Measurements from ENCODE around the gene STOML1. TPM values are rescaled to one million over a fixed set of nuclear protein-coding genes. Genes with fewer than 3 reads are reported as not detected.
A peak's percentile ranks its signal among the peaks of the same experiment; 100 is the strongest.

The STOML1 gene
- total RNA-seq, 3 donors from 2014 or later, result 11.5 to 13.4 (median 12.4) TPM

DNA sequence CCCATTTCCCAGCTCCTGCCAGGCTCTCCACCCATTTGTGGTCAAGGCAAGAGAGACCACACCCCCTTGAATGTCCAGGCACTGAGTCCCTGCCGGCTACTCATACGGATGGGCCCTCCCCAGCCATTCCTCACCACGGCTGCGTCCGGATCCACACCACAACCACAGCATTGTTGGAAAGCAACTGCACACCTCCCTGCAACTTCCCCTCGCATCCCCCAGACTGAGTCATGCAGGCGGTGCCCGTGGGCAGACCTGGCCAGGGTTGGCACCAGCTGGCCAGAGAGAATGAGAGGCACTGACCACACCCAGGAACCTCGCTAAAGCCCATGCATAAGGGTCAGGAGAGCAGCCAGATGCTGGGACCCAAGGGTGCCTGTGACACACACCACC lies 35.4 kb downstream of the STOML1 start:
- Histone ChIP-seq H3K36me3 (ENCODE audit: low read depth) (no peaks in the 10 kb centered on the region), H3K9me3 (no peaks in the 10 kb centered on the region), H3K4me3 (no peak overlapping the region), H3K4me1 (ENCODE audit: low read depth) (peaks cover 5% of the 10 kb centered on the region)
- ATAC-seq (peak; percentile 30), DNase-seq (no peak)
- intact Hi-C loops (cut with DNase I, micrococcal nuclease), result no loop called here
- TF ChIP-seq, protein P1, sequence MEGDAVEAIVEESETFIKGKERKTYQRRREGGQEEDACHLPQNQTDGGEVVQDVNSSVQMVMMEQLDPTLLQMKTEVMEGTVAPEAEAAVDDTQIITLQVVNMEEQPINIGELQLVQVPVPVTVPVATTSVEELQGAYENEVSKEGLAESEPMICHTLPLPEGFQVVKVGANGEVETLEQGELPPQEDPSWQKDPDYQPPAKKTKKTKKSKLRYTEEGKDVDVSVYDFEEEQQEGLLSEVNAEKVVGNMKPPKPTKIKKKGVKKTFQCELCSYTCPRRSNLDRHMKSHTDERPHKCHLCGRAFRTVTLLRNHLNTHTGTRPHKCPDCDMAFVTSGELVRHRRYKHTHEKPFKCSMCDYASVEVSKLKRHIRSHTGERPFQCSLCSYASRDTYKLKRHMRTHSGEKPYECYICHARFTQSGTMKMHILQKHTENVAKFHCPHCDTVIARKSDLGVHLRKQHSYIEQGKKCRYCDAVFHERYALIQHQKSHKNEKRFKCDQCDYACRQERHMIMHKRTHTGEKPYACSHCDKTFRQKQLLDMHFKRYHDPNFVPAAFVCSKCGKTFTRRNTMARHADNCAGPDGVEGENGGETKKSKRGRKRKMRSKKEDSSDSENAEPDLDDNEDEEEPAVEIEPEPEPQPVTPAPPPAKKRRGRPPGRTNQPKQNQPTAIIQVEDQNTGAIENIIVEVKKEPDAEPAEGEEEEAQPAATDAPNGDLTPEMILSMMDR (IDR thresholded peaks at IDR 0.05), result no peak

DNA sequence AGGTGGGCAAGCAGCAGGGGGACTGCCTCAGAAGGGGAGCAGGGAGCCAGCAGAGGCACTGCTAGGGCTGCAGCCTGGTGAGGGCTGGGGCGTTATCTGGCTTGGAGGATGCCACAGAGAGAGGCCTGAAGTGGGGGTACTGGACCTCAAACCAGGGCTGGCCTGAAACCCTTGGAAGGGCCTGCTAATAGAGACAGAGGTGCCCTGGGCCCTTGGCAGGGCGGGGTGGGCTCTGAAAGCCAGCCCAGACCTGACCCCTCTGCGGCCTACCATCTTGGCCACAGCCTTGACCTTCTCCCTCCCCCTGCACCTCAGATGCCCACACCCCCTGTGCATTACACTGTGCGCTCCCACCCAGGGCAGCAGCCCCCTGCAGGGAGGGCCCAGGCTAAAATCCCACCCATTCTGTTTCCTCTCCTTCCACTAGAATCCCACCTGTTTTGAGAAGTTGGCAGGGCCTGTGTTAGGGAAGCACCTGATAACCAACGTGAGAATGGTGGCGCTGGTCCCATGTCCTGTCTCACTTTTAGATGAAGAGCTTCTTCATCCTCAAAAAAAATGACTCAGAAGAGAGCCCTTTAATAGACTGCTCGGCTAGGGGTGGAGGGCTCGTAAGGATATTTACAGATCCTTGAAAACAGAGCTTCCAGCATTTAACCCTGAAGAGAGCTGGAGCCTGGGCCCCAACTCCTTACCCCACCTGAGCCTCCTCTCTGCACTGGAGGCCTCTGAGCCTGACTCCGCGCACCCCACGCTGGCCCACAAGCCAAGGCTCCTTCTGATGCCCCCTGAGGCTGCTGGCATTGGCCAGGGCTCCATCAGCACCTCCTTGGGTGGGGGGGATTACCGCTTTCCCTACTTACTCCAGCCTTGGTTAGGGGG lies 36.0 kb downstream of the STOML1 start:
- TF ChIP-seq, protein P1 (IDR thresholded peaks at IDR 0.05), result no peak
- H3K4me3 ChIP-seq, result no peak overlapping the region
- peaks cover 11% of the 10 kb centered on the region for H3K4me1 ChIP-seq (ENCODE audit: low read depth)
- no peaks in the 10 kb centered on the region for H3K9me3 ChIP-seq
- intact Hi-C loops (cut with DNase I, micrococcal nuclease), result no loop called here
- DNase-seq (no peak), ATAC-seq (no peak)
- no peaks in the 10 kb centered on the region for H3K36me3 ChIP-seq (ENCODE audit: low read depth)

DNA sequence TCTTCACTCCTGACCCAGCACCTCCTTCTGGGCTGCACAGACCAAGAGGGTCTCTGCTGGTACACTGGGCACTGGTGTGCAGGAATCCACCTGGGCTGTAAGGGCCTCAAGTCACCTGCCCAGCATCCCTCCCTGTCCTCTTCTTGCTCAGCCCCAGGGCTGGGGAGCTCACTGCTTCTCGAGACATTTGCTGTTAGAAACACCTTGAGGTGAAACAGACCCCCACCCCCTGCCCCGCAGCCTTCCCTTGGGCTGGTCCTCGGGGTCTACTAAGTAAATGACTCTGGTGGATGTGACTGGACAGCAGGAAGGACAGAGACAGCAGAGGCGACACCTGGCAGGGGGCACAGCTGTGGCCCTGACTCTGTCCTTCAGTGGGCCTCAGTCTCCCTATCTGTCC lies 36.8 kb downstream of the STOML1 start:
- Histone ChIP-seq H3K4me3 (no peak overlapping the region), H3K9me3 (no peaks in the 10 kb centered on the region), H3K4me1 (ENCODE audit: low read depth) (peaks cover 15% of the 10 kb centered on the region), H3K36me3 (ENCODE audit: low read depth) (no peaks in the 10 kb centered on the region)
- ATAC-seq (no peak), DNase-seq (no peak)
- TF ChIP-seq, protein P1 (IDR thresholded peaks at IDR 0.05), result no peak
- intact Hi-C loops (cut with DNase I, micrococcal nuclease), result no loop called here

DNA sequence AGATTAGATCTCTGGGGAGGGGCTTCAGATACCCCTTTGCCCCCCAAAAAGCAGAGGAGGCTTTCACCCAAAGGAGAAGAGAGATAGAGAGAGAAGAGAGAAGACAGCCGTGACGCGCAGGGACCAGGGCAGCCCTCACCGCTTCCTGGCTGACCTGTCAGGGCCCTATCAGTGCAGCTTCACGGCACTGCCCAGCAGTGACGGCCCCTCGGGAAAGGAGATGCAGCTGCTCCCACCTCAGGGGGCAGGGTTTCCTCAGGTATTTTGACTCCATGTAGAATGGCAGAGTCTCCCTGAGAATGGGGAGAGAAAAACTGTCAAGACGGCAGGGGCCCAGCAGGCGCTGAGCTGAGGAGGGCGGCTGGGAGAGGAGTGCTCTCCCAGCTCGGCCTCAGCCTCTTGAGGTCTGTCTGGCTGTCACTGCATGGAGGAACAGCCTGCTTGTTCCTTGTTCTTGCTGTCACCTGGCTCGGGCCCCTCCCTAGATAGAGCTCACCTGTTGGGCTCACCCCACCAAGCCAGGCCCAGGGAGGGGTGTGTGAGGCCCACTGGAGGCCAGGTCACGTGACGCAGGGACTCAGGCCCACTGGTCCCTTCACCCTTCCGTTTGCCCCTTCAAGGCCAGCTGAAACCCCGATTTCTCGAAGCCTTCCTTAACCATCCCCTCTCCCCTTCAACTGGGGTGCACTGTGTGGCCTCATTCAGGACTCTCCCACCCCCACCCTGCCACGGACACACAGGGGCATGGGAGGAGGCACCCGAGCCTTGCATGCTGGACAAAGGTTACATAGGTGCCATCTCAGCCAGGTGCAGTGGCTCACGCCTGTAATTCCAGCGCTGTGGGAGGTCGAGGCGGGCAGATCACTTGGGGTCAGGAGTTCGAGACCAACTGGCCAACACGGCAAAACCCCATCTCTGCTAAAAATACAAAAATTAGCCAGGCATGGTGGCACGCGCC lies 37.6 kb downstream of the STOML1 start:
- ATAC-seq, result no peak
- H3K9me3 ChIP-seq, result no peaks in the 10 kb centered on the region
- TF ChIP-seq, protein P1 (IDR thresholded peaks at IDR 0.05), result no peak
- no peak overlapping the region for H3K4me3 ChIP-seq
- no peaks in the 10 kb centered on the region for H3K36me3 ChIP-seq (ENCODE audit: low read depth)
- intact Hi-C loops (cut with DNase I, micrococcal nuclease), result no loop called here
- DNase-seq, result no peak
- H3K4me1 ChIP-seq (ENCODE audit: low read depth), result peaks cover 15% of the 10 kb centered on the region

DNA sequence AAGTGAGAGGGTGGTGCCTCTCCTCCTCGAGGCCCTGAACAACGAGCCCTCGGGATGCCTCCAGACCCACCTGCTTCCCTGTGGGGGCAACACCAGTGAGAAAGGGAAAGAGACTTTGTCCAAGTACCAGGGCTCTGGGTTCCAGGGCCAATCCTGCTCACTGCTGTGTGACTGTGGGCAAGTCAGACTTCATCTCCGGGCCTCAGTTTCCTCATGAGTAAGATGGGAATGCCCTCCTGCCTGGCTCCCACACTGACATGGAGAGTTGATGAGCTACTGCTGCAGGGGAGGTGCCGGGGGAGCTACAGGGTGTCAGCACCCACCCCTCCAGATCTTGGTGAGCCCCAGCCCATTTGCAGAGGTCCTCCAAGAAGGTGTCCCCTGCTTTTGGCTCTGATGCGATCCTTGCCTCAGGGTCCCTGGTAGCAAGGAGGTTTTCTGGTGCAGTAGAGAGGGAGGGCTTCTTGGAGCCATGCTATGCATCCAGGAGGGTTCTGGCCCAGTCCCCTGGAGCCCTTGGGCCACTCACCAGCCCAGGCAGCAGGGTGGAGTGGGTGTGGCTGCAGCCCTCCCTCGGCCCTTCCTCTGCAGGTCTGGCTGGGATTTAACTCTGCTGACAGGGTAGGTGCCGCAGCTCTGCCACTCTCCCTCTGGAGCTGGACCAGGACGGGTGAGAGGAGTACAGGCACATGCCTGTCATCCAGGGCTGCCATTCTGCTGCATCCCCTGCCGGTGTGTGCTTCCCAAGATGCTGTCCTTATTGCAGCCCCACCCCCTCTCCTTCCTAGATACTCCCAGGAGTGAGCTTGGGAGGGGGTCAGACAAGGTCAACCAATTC lies 39.0 kb downstream of the STOML1 start:
- no peak overlapping the region for H3K4me3 ChIP-seq
- intact Hi-C loops (cut with DNase I, micrococcal nuclease), result no loop called here
- DNase-seq (no peak), ATAC-seq (no peak)
- TF ChIP-seq, protein P1 (IDR thresholded peaks at IDR 0.05), result no peak
- no peaks in the 10 kb centered on the region for H3K9me3 ChIP-seq
- no peaks in the 10 kb centered on the region for H3K36me3 ChIP-seq (ENCODE audit: low read depth)
- H3K4me1 ChIP-seq (ENCODE audit: low read depth), result peaks cover 15% of the 10 kb centered on the region
